ENCODE measurements around the gene MAP4. TPM values are rescaled to one million over a fixed set of nuclear protein-coding genes. Genes with fewer than 3 reads are reported as not detected.
"Not testable (repeated sequence)": the region's sequence is repeated elsewhere in the genome, so short reads cannot be mapped to it uniquely, and the experiment has no call there.

MAP4 gene
- total RNA-seq, 1 experiment from 2014 or later = 150 TPM

DNA sequence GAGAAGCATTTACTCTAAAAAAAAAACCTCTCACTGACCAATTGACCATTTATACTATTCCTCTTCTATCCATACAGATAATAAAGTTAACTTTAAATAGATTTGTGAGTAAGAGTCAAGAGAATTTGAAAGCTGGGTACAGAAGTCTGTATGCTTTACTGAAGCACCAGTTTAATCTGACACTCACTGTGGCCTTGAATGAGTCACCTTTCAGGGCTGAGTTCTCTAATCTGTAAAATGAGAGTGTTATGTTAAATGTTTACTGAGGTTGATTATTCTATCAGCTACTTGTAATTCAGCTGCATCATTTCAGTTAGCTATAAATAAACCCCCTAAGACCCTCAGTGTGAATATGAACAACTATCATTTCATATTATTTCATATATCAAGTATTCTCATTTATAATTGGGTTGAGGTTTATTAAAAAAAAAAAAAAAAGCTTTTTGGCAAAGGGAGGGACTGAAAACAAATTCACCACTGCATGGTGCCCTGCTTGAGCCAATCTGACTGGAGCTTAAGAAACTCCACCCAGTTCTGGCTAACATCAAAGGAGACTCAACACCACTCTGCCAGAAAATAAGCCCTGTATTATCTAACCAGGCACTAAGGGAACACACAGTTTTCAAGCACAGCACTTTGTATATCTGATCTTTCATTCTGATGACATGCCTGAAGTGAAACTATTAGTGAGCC, 2.8 kb downstream of the MAP4 start:
- CTCF ChIA-PET = interaction anchor here (0.6 to 1.6 kb wide), 7 partner anchors 9 to 76 kb away, joined by 3 to 7 read pairs (median 3); no protein-coding TSS in a partner anchor
- Mint-ChIP-seq H3K27me3 (ENCODE audit: unreplicated experiment) (no peaks in the 10 kb centered on the region), H3K36me3 (ENCODE audit: insufficient read depth, unreplicated experiment) (peaks cover 15% of the 10 kb centered on the region), H3K4me1 (ENCODE audit: low read depth, unreplicated experiment) (peaks cover 51% of the 10 kb centered on the region), H3K9me3 (ENCODE audit: low read depth, unreplicated experiment) (no peaks in the 10 kb centered on the region), H3K4me3 (ENCODE audit: low read depth, unreplicated experiment) (no peak overlapping the region), H3K27ac (ENCODE audit: unreplicated experiment) (no peak overlapping the region)
- peak; percentile 24 for DNase-seq
- TF ChIP-seq, protein P1, sequence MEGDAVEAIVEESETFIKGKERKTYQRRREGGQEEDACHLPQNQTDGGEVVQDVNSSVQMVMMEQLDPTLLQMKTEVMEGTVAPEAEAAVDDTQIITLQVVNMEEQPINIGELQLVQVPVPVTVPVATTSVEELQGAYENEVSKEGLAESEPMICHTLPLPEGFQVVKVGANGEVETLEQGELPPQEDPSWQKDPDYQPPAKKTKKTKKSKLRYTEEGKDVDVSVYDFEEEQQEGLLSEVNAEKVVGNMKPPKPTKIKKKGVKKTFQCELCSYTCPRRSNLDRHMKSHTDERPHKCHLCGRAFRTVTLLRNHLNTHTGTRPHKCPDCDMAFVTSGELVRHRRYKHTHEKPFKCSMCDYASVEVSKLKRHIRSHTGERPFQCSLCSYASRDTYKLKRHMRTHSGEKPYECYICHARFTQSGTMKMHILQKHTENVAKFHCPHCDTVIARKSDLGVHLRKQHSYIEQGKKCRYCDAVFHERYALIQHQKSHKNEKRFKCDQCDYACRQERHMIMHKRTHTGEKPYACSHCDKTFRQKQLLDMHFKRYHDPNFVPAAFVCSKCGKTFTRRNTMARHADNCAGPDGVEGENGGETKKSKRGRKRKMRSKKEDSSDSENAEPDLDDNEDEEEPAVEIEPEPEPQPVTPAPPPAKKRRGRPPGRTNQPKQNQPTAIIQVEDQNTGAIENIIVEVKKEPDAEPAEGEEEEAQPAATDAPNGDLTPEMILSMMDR (IDR thresholded peaks at IDR 0.05; ENCODE audit: unreplicated experiment) = no peak
- no TSS peak for BruUV-seq (replicated peaks)
- intact Hi-C loops (cut with micrococcal nuclease; ENCODE audit: unreplicated experiment) = loop anchor here (10.0 kb wide), 1 partner anchor 71 kb away; no protein-coding TSS in a partner anchor

DNA sequence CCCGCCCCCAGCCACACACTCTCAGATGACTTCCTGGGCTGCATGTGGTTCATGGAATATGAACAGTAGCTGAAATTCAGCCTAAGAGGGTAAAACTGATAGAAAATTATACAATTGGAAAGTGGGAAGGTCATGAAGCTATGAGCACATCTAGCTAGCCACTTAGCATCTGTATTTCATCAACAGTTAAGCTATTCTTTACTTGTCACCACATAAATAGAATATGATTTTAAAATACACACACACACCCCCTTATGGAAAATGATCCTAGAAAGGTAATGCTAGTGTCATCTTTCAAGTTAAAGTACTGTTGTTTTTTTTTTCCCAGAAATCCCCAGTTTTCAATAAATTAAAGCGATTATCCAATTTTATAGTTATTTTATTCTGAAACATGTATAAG, 3.6 kb downstream of the MAP4 start:
- intact Hi-C loops (cut with micrococcal nuclease; ENCODE audit: unreplicated experiment) = loop anchor here (10.0 kb wide), 1 partner anchor 72 kb away; no protein-coding TSS in a partner anchor
- CTCF ChIA-PET = interaction anchor here (0.6 to 1.6 kb wide), 2 partner anchors 27 to 35 kb away, joined by 3 read pairs; no protein-coding TSS in a partner anchor
- no peak for DNase-seq
- H3K36me3 Mint-ChIP-seq (ENCODE audit: insufficient read depth, unreplicated experiment) = peaks cover 20% of the 10 kb centered on the region
- no TSS peak for BruUV-seq (replicated peaks)
- no peak overlapping the region for H3K27ac Mint-ChIP-seq (ENCODE audit: unreplicated experiment)
- peaks cover 48% of the 10 kb centered on the region for H3K4me1 Mint-ChIP-seq (ENCODE audit: low read depth, unreplicated experiment)
- no peaks in the 10 kb centered on the region for H3K27me3 Mint-ChIP-seq (ENCODE audit: unreplicated experiment)
- TF ChIP-seq, protein P1 (IDR thresholded peaks at IDR 0.05; ENCODE audit: unreplicated experiment) = no peak
- no peak overlapping the region for H3K4me3 Mint-ChIP-seq (ENCODE audit: low read depth, unreplicated experiment)
- peaks cover 2% of the 10 kb centered on the region for H3K9me3 Mint-ChIP-seq (ENCODE audit: low read depth, unreplicated experiment)

DNA sequence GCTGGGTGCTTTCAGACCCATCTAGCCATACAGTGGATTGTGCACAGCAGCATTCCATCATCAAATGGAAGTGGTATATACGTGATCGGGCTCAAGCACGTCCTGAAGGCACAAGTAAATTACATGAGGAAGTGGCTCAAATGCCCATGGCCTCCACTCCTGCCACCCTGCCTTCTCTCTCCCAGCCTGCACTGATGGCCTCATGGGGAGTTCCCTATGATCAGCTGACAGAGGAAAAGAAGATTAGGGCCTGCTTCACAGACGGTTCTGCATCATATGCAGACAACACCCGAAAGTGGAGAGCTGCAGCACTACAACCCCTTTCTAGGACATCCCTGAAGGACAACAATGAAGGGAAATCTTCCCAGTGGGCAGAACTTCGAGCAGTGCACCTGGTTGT, 8.2 kb downstream of the MAP4 start:
- DNase-seq; H3K9me3 Mint-ChIP-seq (ENCODE audit: low read depth, unreplicated experiment); H3K27ac Mint-ChIP-seq (ENCODE audit: unreplicated experiment); BruUV-seq (replicated peaks); H3K27me3 Mint-ChIP-seq (ENCODE audit: unreplicated experiment); H3K4me1 Mint-ChIP-seq (ENCODE audit: low read depth, unreplicated experiment); CTCF ChIA-PET; H3K4me3 Mint-ChIP-seq (ENCODE audit: low read depth, unreplicated experiment); intact Hi-C loops (cut with micrococcal nuclease; ENCODE audit: unreplicated experiment): not testable (repeated sequence)
- peaks cover 11% of the 10 kb centered on the region for H3K36me3 Mint-ChIP-seq (ENCODE audit: insufficient read depth, unreplicated experiment)

DNA sequence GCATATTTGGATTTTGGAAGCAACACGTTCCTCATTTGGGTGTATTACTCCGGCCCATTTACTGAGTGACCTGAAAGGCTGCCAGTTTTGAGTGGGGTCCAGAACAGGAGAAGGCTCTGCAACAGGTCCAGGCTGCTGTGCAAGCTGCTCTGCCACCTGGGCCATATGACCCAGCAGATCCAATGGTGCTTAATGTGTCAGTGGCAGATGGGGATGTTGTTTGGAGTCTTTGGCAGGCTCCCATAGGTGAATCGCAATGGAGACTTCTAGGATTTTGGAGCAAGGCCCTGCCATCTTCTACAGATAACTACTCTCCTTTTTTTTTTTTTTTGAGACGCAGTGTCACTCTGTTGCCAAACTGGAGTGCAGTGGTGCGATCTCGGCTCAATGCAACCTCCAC, 8.9 kb downstream of the MAP4 start:
- H3K9me3 Mint-ChIP-seq (ENCODE audit: low read depth, unreplicated experiment); H3K4me1 Mint-ChIP-seq (ENCODE audit: low read depth, unreplicated experiment); H3K27ac Mint-ChIP-seq (ENCODE audit: unreplicated experiment); intact Hi-C loops (cut with micrococcal nuclease; ENCODE audit: unreplicated experiment); DNase-seq; H3K27me3 Mint-ChIP-seq (ENCODE audit: unreplicated experiment); CTCF ChIA-PET; H3K4me3 Mint-ChIP-seq (ENCODE audit: low read depth, unreplicated experiment); BruUV-seq (replicated peaks): not testable (repeated sequence)
- peaks cover 10% of the 10 kb centered on the region for H3K36me3 Mint-ChIP-seq (ENCODE audit: insufficient read depth, unreplicated experiment)

DNA sequence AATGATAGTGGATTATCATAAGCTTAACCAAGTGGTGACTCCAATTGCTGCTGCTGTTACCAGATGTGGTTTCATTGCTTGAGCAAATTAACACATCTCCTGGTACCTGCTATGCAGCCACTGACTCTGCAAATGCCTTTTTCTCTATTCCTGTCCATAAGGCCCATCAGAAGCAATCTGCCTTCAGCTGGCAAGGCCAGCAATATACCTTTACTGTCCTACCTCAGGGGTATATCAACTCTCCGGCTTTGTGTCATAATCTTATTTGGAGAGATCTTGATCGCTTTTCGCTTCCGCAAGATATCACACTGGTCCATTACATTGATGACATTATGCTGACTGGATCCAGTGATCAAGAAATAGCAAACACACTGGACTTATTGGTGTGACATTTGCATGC, 9.4 kb downstream of the MAP4 start:
- DNase-seq; intact Hi-C loops (cut with micrococcal nuclease; ENCODE audit: unreplicated experiment); BruUV-seq (replicated peaks); H3K4me1 Mint-ChIP-seq (ENCODE audit: low read depth, unreplicated experiment); H3K27ac Mint-ChIP-seq (ENCODE audit: unreplicated experiment); H3K36me3 Mint-ChIP-seq (ENCODE audit: insufficient read depth, unreplicated experiment); H3K9me3 Mint-ChIP-seq (ENCODE audit: low read depth, unreplicated experiment); H3K4me3 Mint-ChIP-seq (ENCODE audit: low read depth, unreplicated experiment); CTCF ChIA-PET; H3K27me3 Mint-ChIP-seq (ENCODE audit: unreplicated experiment): not testable (repeated sequence)

DNA sequence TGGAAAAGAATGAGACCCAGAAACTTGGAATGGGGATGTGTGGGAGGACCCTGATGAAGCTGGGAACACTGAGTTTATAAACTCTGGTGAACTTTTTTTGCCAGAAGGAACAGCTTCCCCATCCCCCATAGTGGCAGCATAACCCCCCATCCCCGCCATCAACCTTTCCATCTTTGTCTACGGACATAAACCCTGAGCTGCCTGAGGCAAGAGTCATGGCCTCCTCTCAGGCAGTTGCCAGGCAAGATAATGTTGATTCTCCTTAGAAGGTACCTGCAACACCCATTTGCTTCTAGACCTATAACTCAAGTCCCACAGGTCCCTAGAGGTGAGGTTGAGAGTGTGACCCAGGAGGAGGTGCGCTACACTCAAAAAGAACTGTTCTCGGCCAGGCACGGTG, 11.5 kb downstream of the MAP4 start:
- no peaks in the 10 kb centered on the region for H3K27me3 Mint-ChIP-seq (ENCODE audit: unreplicated experiment)
- intact Hi-C loops (cut with micrococcal nuclease; ENCODE audit: unreplicated experiment) = no loop called here
- peaks cover 5% of the 10 kb centered on the region for H3K36me3 Mint-ChIP-seq (ENCODE audit: insufficient read depth, unreplicated experiment)
- CTCF ChIA-PET = interaction anchor here (1.1 kb wide), 1 partner anchor 9 kb away, joined by 3 read pairs; no protein-coding TSS in a partner anchor
- DNase-seq = no peak
- H3K27ac Mint-ChIP-seq (ENCODE audit: unreplicated experiment) = no peak overlapping the region
- H3K4me3 Mint-ChIP-seq (ENCODE audit: low read depth, unreplicated experiment) = no peak overlapping the region
- TF ChIP-seq, protein P1 (IDR thresholded peaks at IDR 0.05; ENCODE audit: unreplicated experiment) = no peak
- no TSS peak for BruUV-seq (replicated peaks)
- no peaks in the 10 kb centered on the region for H3K4me1 Mint-ChIP-seq (ENCODE audit: low read depth, unreplicated experiment)
- H3K9me3 Mint-ChIP-seq (ENCODE audit: low read depth, unreplicated experiment) = peaks cover 2% of the 10 kb centered on the region

Data from Calu3 (cell line).